ENCODE measurements around the gene ELMO1. TPM values are rescaled to one million over a fixed set of nuclear protein-coding genes. Genes with fewer than 3 reads are reported as not detected.

Gene ELMO1
- total RNA-seq, 1 donor from 2014 or later, result 43.4 TPM

DNA sequence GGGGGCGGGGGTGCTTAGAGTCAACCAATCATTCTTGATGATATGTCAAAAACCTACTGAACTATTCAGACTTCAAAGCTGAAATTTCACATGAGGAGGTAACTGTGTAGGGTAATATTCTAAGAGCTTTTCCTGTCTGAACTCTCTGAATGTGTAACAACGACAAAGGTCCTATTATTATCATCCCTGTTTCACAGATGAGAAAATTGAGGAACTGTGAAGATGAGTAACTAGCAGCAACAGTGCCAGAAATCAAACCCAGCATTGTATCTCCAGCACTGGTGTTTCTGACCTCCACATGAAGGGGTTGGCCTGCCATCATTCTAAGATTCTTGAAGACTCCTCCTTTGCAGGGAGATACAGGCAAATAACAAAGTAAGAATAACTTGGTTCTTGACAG is 429.7 kb downstream of the ELMO1 start:
- DNase-seq (ENCODE audit: low spot score), result no peak

DNA sequence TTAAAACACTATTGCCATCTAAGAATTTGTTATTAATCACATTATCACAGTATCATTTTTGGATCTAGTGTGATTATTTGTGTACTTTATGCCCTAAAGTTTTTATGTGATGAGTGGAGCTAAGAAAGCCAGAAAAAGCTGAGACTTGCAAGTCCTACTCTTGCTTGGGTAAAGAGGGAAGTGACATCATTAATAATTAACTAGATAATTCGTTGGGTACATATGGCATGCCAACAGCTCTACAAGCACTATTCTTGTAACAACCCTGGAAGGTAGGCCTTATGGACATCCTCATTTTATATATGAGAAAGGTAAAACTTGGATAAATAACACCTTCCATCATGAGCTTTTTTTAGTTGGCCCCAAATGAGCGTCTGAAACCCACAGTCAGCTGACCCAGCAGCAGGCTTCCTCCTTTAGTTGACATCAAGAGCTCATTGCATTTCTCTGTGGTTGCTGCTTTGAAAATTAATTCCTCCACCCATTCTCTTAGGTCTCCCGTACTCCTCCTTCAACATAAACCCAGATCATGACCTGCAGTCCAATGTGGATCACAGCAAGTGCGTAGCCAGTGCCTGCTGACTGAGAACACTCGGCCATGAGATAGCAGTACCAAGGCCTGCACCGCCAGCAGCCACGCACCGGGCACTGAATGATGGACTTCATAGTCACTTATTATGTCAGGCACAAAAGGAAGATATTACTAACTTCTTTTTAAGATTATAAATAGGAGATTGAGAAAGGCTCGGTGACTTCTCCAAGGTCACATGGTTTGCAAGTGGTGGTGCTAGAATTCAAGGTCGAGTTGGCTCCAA is 432.4 kb downstream of the ELMO1 start:
- no peak for DNase-seq (ENCODE audit: low spot score)

DNA sequence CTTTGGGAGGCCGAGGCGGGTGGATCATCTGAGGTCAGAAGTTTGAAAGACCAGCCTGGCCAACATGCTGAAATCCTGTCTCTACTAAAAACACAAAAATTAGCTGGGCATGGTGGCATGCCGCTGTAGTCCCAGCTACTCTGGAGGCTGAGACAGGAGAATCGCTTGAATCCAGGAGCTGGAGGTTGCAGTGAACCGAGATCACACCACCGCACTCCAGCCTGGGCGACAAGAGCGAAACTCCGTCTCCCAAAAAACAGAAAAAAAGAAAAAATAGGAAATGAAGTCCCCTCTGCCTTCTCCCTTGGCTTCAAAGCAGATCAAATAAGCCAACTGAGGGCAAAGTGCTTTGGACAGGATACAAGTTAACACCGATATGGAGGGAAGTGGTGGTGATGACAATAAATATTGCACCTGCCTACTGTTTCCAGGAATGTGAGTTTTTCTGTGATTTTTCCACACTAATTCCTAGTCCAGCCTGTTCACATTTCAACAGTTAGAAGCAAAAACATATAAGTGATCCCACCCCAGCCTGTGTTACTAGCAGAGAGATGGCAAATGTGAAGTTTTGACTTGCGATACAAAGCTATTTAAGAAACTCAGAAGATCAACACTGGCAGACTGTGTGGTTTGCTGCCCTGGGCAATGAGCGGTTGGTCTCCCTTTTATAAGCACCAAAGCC is 433.2 kb downstream of the ELMO1 start:
- DNase-seq (ENCODE audit: low spot score), result no peak

DNA sequence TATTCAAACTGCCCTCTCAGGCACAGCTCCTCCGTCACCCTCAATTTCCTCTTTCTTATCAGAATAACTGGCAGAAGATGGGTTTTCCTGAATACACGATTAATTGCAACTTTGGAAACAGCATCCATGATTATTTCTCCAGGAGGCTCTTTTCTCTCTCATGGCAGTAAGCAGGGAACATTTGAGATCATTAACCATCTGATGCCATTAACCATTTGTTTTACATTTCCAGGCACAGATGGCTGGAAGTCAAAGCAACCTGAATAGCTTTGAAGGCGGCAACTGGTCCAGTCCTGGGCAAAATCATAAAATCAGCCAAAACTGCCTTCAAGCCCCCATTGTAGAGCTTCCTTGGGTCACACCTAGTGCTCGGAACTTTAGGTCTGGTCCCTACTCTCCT is 434.9 kb downstream of the ELMO1 start:
- DNase-seq (ENCODE audit: low spot score), result no peak

DNA sequence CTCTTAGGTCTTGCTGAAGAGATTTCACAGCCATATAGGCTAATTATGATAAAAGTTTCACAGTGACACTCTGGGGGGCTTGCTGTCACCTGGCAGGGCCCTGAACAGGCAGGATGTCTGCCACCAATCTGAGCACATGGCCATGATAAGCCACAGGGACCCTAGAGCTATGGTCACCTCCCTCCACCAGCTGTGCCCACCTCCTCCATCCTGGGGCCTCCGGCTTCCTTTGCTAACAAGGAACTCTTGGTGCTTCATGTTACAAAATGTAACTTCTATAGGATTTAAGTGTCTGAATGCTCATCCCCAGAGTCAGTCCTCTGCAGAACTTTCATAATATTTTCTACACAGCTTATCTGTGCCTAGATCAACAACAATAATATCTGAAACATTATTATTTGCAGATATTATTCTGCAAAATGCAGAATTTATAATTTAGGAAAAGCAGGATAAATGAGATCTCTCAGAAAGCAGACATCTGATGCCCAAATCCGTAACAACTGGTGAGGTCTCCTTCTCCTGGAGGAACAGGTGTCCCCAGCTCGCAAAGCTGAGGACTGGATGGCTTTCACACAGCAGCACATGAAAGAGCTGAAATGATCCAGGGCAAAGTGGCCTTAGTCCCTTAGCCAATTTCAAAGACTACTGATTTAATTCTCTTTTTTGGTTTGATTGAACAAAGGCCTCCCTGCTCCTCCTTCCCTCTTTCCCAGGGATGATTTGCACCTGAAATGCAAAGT is 437.3 kb downstream of the ELMO1 start:
- no peak for DNase-seq (ENCODE audit: low spot score)

DNA sequence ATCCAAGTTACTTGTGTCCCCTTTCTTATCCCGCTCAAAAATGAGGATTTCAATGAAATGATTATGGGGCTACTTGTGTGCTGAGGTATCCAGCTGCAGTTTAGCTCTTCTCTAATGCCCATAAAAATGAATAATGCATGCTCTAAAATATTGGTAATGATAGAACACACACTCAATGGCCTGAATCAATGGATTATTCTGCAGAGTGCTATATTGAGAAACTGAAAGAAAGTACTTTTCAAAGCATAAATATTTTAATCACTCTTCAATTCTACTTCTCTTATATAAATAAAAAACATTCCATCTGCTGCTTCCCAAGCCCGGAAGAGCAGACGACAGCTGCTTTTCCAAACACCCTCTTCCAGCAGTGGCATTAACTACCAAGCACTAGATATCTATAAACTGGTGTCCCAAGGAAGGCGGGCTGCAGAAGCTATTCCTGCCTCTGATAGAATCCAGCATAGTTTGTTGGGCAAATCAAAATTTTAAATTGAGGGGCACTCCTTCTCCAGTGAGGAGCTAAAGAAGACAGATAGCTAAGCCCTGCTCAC is 439.5 kb downstream of the ELMO1 start:
- DNase-seq (ENCODE audit: low spot score), result no peak

DNA sequence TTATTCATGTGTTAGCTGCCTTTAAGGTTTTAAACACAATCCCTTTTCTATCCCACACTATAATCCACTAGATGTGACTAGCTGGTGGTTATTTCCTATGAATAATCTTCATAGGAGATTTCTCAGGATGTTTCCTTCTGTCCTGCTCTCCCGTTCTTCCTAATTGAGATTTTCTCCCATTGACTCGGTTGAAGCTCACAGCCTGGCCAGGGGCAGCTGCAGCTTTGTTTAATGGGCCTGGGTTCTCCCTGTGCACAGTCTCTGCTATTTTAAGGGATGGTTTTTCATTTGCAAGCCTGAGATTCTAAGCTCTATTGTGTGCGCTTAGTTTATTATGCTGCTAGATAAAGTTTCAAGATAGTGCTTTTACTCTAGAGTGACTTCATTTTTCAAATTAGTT is 441.0 kb downstream of the ELMO1 start:
- DNase-seq (ENCODE audit: low spot score), result no peak

DNA sequence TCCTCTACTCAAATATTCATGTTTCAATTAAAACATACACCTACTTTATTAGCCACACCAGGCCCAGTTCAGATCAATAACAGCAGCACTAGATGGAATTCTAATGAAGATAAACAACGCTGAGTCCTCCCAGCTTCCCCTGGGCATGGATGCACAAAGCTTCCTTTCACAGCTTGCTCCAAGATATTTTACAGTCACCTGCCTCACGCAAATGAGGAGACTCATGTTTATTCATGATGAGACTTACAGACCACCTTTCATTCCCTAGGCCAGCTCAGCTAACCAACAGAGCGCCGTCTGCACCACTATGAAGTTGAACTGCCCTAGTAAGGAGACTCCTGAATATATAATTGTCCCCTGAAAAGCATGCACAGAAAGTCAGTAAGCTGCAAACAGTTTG is 441.4 kb downstream of the ELMO1 start:
- DNase-seq (ENCODE audit: low spot score), result no peak

DNA sequence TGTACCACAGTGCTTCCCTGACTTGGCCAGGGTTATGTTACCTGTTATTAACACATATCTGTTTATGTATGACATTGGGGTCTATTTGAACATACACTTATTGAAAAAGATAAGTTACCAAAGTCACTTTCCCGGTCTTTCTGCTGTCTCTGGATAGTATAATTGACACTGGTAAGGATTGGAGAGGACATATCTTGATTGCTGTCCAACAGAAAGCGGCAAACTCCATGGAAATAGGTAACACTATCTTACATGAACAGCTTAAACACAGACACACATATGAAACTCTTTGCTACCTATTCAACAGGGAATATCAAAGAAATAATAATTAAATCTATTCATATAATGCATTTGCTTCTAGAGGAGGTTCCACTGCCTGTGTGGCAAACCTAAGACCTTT is 441.9 kb downstream of the ELMO1 start:
- no peak for DNase-seq (ENCODE audit: low spot score)

DNA sequence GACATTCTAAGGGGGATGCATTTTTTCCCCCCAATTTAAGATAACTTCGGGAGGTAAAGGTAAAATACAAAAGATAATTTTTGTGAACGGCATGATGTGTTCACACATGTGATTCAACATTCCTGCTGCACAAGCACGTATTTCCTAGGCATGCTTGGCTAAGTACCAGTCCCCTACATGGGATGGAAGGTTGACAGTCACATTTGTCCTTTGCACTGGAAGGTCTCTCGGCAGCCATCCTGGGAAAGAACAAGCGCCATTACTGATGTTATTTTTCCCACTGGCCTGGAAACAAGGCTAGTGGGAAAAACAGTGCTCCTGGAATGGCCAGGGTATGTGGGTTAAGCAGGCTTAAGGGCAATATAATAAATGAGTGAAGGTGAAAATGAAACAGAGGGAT is 448.2 kb downstream of the ELMO1 start:
- DNase-seq (ENCODE audit: low spot score), result no peak

DNA sequence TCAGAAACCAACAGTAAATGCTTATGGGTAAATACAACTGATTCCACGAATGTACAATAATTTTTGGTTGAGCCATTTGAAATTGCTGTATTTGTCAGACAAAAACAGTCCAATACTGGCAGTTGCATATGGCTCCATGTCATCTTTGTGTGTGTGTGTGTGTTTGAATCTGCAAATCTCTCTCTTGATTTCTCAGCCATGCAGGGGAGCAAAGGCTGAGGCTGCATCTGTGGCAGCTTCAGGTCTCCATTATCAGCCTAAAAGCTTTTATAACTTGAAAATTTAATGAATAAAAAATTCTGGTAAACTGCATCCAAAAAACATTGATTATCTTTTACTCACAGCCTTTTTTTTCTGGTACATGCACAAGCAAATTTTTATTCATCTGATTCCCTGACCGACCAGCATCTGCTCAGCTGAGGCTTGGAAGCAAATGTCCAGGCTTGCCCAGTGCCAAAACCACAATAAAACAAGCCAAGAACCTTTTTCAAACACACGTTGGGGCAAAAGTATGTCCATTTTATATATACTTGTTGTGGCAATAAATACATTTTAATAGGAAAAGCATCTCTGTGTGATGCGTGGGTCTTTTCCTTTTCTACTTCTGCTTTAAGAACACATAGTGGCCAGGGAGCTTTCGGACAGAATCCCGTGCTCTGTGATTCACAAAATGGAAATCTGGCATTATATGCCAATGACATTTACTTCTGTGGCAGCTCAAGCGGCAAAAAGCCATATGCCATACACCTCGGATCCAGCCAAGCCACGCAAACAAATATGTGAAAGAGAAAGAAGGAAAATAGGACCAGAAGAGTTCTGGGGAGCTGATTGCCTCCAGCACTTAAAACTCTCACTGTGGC is 448.8 kb downstream of the ELMO1 start:
- DNase-seq (ENCODE audit: low spot score), result no peak

DNA sequence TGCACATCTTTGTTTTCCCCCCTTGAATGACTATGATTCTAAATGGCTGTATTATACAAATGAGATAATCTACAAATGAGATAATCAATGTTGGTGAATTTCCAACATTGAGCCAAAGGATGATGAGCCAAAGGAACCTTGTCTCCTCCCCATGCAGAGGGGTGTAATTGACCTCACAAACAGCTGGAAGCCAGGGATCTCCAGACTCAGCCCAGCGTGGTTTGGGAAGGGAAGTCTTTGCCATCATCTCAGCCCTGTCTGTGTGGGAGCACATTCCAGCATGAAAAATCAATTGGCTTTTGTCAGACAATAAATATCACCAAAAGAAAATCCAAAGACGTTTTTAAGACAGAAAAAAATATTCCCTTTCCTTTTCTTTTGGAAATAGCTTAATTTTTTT is 452.9 kb downstream of the ELMO1 start:
- no peak for DNase-seq (ENCODE audit: low spot score)

DNA sequence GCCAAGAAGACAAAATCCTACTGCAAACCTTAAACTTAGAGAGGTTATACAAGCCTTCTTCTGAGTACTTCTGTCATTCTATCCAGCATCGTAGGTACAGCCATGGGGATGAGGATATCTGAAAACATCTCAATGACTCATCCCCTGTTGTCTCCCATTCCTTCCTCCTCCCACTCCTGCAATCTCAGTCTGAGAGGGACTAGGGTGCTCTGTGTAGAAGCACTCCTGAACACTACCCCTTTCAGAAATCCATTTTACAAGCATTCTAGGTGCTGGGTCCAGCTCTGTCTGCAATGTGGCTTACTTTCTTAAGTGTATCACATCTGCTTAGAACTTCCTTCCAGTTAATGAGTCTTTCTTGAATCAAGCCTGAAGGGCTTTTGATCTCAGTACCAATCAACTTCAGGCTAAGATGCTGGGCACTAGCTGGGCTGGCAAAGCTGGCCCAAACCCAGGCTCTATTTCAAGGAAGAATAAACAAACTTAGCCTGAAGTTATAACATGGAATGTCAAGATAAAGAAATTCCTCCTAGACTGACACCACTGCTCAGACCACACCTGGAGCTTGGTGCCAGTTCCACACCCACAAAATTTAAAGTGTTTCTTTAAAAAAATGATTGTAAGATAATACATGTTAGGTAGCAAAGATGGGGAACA is 454.1 kb downstream of the ELMO1 start:
- DNase-seq (ENCODE audit: low spot score), result no peak

DNA sequence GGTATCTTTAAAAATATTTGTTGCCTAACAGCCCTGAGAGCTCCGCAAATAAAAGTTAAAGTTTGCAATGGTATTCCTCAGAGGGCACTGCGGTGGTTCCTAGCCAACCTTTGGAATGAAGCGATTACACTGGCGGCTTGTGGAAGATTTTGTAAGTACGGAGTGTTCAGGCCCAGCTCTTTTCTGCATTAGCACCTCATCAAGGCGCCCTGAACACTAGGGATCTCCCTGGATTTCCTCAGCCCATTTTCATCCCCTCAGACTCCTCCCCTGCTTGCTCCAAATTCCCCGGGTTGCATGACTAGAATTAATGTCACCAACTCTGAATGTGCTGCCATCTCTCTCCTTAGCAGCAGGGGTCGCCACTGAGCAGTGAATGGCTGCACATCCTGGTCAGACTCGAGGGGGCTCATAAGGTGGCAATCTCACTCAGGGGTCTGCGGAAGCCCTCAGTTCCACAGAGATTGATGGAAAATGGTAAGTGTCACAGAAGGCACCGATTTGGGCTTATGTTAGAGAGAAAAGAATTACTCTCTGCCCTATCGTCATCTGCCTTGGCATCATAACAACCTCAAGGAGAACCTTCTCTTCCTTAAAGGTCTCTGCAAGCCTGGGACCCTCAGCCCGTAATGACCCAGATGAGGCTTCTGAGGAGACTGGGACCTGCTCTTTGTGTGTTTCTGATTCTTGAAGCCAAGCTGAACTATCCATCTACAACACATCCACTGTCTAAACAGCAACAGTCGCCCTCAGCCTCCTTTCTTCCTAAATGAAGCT is 461.5 kb downstream of the ELMO1 start:
- peak; percentile 46 for DNase-seq (ENCODE audit: low spot score)

DNA sequence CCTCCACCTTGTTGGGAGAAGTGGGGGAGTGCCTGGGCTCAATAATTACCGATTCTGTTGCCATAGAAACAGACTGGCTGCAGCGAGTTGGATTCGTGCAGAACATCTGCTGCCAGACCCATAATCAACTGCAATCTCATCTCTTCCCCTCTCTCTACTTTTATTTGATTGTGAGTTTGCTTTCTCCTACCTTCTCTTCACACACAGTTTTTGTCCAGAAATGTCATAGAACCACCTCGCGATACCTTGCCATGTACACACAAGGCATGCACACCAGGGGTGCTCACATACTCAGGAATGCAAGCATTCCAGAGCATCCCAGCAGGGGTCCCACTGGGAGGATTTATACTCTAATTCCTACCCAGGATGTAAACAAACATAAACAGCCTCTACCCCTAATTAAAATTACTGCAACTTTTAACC is 462.1 kb downstream of the ELMO1 start:
- DNase-seq (ENCODE audit: low spot score), result no peak

DNA sequence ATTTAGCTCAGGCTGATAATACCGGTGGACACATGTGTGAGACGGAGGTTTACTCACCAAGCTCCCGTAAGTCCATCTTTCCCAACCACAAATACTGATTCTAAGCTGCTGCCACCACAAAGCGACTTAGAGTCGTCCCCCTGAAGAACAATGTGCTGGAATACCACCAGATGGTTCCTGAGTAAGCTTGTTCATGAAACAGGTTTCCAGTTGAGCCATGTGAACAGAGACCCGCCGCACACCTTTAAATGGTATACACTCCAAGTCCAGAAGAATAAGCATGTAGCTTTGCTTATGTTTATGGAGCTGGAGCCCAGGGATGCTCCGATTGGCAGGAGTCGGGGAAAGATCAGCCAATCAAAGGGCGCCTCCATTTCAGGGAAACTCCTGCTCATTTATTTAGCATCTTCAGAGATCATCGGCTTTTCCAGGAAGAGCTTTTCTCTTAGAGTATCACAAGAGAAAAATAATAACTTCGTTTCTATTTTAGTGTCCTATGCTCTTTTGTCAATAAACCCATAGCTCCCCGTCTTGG is 462.7 kb downstream of the ELMO1 start:
- DNase-seq (ENCODE audit: low spot score), result no peak

DNA sequence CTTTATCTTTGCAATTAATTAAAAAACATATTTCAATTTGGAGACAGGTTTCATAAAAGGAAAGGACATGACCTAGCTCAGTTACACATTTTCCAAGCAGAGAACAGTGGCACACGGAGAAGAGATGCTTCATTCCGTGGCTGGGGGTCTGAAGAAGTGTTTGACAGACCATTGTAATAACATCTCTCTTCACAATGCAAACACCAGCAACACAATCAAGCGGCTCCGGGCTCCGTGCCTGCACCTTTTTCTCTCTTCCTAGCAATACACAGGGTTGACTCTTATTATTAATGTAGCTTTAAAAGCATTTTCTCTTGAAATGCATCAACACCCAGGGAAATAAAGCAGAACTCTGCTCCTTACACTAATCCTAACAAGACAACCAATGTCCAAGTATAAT is 463.3 kb downstream of the ELMO1 start:
- no peak for DNase-seq (ENCODE audit: low spot score)

DNA sequence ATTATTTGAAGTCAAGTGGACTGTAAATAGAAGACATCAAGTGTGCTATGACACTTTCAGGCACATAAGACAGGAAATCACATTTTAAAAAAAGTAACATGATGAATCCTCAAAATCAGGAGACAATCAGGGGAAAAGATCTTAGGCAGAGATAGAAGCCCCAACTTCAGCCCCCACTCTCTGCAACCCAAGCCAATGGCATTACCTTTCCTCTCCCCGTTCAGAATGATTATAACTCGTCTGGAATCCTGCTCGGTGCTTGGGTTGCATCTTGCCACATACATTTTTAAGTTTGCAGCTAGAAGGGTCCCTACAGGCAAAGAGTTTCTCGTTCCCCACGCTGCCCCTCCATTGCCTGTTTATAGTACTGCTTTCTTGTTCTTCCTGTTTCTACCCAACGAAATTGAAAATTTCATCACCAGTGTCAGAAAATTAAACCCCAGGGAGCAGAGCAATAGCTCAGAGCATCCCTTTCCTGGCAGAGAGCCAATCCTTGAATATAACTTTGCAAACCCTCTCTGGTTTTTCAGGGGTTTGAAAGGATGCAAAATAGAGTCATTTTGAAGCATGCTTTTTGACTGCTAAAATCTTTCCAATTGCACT is 463.9 kb downstream of the ELMO1 start:
- no peak for DNase-seq (ENCODE audit: low spot score)

DNA sequence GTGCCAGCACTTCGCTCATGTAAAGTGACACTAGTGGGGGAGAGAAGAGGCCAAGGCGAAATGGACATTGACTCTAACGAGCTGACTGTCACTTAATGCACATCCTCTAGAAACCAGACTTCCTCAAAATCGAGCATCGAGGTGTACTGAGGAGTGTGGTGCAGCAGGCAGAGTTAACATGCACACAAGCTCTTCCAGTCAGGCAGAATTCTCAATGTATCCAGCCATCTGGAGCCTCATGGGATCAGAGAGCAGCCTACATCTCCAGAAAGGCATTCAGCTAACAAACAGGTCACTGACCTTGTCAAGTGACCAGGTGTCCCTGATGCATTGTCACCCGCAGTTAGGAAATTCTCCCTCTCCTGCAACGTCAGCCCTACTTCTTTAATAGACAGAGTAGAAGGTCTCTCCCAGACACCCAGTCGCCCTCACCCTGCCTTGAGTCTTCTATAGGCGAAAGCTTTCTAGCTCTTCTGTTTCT is 464.6 kb downstream of the ELMO1 start:
- no peak for DNase-seq (ENCODE audit: low spot score)

All from mucosa of gallbladder (tissue), 1 donor.